ENCODE measurements around the gene APOLD1.

DNA sequence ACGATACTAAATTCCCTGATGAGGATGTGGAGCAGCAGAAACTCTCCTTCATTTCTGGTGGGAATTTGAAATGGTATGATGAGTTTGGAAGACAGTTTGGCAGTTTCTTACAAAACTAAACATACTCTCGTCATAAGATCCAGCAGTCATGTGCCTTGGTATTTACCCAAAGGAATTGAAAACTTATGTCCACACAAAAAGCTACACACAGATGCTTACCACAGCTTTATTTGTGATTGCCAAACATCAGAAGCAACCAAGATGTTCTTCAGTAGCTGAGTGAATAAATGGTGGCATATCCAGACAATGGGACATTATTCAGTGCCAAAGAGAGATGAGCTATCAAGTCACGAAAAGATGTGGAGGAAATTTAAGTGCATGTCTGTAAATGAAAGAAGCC lies 10.7 kb upstream of the APOLD1 start:
- no peak for TF ChIP-seq POLR2AphosphoS5 (IDR thresholded peaks at IDR 0.05; ENCODE audit: low read depth)
- TF ChIP-seq, protein P1, sequence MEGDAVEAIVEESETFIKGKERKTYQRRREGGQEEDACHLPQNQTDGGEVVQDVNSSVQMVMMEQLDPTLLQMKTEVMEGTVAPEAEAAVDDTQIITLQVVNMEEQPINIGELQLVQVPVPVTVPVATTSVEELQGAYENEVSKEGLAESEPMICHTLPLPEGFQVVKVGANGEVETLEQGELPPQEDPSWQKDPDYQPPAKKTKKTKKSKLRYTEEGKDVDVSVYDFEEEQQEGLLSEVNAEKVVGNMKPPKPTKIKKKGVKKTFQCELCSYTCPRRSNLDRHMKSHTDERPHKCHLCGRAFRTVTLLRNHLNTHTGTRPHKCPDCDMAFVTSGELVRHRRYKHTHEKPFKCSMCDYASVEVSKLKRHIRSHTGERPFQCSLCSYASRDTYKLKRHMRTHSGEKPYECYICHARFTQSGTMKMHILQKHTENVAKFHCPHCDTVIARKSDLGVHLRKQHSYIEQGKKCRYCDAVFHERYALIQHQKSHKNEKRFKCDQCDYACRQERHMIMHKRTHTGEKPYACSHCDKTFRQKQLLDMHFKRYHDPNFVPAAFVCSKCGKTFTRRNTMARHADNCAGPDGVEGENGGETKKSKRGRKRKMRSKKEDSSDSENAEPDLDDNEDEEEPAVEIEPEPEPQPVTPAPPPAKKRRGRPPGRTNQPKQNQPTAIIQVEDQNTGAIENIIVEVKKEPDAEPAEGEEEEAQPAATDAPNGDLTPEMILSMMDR (IDR thresholded peaks at IDR 0.05; ENCODE audit: insufficient read depth, low read length), result no peak

Data from HL-60 (cell line).